IPS-NIHi7 (cell line): Measurements from ENCODE around the gene MCM7.

ENCODE experiments used
- DNase-seq: peaks from one replicate; pipeline ENCODE4 v3.0.0; 2012; ENCODE audit warnings: mixed read lengths; ENCODE audit errors: extremely low spot score

The MCM7 gene

GRCh38 chr7:100122568-100122967 lies 21.4 kb upstream of the MCM7 start:
- DNase-seq = no peak

- no peak for DNase-seq
Observed at GRCh38 chr7:100122067-100122466, 20.9 kb upstream of the MCM7 start.

- DNase-seq = no peak
Observed at GRCh38 chr7:100120733-100121036, 19.5 kb upstream of the MCM7 start.

GRCh38 chr7:100119970-100120732 lies 19.0 kb upstream of the MCM7 start:
- DNase-seq = peak; percentile 71

GRCh38 chr7:100119072-100119969 lies 18.1 kb upstream of the MCM7 start, which contains the start of the genes CNPY4 and TAF6:
Gene CNPY4 (plus strand): TSS chr7:100119634. CDS start chr7:100119745, 111 bp downstream.
Gene TAF6 (minus strand): TSS chr7:100119358. CDS start chr7:100114209, 5,149 bp downstream.
- peak; percentile 99 for DNase-seq

GRCh38 chr7:100118388-100119071 lies 17.3 kb upstream of the MCM7 start:
- no peak for DNase-seq

- DNase-seq = no peak
Observed at GRCh38 chr7:100115026-100115425, 13.8 kb upstream of the MCM7 start.

GRCh38 chr7:100111914-100112313 lies 10.7 kb upstream of the MCM7 start:
- no peak for DNase-seq

- DNase-seq = no peak
Observed at GRCh38 chr7:100111156-100111555, 10.0 kb upstream of the MCM7 start.

- no peak for DNase-seq
Observed at GRCh38 chr7:100109521-100110163, 8.4 kb upstream of the MCM7 start.

- no peak for DNase-seq
Observed at GRCh38 chr7:100107890-100108289, 6.7 kb upstream of the MCM7 start.

- DNase-seq = no peak
Observed at GRCh38 chr7:100107125-100107737, 6.0 kb upstream of the MCM7 start.

- no peak for DNase-seq
Observed at GRCh38 chr7:100106633-100107032, 5.4 kb upstream of the MCM7 start.

GRCh38 chr7:100105534-100105933 lies 4.3 kb upstream of the MCM7 start:
- DNase-seq = no peak

GRCh38 chr7:100102950-100103840 lies 2.0 kb upstream of the MCM7 start:
- no peak for DNase-seq

- peak; percentile 89 for DNase-seq
Observed at GRCh38 chr7:100100420-100101015, 679 bp downstream of the MCM7 start.

- no peak for DNase-seq
Observed at GRCh38 chr7:100099452-100099851, 1.7 kb downstream of the MCM7 start.

- no peak for DNase-seq
Observed at GRCh38 chr7:100098913-100099312, 2.3 kb downstream of the MCM7 start.

- DNase-seq = no peak
Observed at GRCh38 chr7:100095704-100096103, 5.5 kb downstream of the MCM7 start.

GRCh38 chr7:100095289-100095688 lies 5.9 kb downstream of the MCM7 start:
- no peak for DNase-seq
